LNCaP clone FGC (cell line): Measurements from ENCODE around the gene SNRNP25.

ENCODE experiments used
- DNase-seq: peaks from one replicate; pipeline ENCODE4 v3.0.0-alpha.2; 2011; ENCODE audit warnings: low read depth
- H3K4me3 ChIP-seq: 2 replicates; pipeline ENCODE4 v1.5.1; 2011; ENCODE audit warnings: mild to moderate bottlenecking, low read depth, low read length, control low read depth
- TF ChIP-seq, protein P1 (sequence below): IDR thresholded peaks from 2 replicates; pipeline ENCODE4 v1.5.1; 2012; ENCODE audit warnings: mild to moderate bottlenecking; ENCODE audit not compliant: control insufficient read depth, insufficient read depth; ENCODE audit errors: extremely low read depth

Gene SNRNP25

DNA sequence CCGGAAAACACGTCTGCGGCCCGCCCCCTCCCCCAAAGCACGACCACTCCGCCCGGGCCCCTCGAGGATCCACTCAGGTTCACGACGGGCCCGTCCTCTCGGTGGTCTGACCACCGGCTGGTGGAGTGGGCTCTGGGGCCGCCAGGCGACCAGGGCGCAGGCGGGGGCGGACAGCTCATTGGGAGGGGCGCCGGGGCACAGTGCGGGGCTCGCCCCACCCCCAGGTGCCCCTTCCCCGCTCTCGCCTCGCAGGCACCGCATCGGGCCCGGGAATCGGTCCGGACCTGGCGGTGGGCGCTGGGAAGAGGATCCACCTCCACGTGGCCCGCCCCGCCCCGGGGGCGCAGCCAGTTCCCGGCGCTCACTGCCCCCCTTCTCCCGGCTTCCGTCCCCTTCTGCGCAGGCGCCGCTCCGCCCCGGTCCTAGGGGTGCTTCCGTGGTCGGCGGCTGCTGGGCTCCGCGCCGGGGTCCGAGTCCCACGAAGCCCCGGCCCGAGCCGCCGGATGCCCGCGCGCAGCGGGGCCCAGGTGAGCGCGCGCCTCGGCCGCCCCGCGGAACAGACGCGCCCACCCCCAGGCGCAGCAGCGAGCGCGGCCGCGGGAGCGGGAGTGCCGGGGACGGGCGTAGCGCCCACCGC is 24.3 kb downstream of the SNRNP25 start, which contains the start of gene MPG:
Gene MPG, plus strand, starts transcription at position 419 of the 637 bp plus-strand sequence. Its CDS starts 85 bp downstream, at position 504.
- DNase-seq, result no peak
- TF ChIP-seq, protein P1, sequence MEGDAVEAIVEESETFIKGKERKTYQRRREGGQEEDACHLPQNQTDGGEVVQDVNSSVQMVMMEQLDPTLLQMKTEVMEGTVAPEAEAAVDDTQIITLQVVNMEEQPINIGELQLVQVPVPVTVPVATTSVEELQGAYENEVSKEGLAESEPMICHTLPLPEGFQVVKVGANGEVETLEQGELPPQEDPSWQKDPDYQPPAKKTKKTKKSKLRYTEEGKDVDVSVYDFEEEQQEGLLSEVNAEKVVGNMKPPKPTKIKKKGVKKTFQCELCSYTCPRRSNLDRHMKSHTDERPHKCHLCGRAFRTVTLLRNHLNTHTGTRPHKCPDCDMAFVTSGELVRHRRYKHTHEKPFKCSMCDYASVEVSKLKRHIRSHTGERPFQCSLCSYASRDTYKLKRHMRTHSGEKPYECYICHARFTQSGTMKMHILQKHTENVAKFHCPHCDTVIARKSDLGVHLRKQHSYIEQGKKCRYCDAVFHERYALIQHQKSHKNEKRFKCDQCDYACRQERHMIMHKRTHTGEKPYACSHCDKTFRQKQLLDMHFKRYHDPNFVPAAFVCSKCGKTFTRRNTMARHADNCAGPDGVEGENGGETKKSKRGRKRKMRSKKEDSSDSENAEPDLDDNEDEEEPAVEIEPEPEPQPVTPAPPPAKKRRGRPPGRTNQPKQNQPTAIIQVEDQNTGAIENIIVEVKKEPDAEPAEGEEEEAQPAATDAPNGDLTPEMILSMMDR, result no peak
- peak within 1 kb of the TSS; percentile 74 for H3K4me3 ChIP-seq

DNA sequence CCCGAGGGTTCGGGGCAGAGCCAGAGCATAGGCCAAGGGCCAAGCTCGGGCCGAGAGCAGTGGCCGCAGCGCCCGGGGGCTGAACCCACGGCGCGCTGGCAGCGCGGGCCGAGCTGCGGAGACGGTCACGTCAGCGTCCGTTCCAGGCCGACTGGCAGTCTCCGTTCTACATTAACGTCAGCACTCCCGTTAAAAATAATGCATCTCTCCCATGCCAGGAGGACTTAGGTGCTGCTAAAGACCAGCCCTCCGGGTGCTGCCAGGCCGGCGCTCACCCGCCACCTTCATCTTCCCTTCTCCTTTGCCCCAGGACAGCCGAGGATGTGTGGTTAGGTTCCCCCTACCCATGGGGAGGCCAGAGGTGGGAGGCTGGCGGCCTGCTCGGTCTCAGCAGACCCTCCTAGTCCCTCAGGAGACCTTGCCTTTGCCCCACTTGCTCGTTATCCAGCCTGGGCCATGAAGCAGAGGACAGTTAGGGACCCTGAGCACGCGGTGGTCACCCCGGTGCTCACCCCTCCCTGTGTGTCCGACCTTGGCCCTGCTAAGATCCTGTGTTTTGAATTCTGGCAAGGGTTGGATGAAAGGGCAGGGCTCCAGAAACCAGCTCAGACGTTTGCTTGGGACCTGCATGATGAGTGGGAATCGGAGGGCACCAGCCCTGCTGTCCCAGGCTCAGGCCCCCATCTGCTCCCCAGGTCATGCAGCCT is 25.0 kb downstream of the SNRNP25 start:
- no peak for DNase-seq
- TF ChIP-seq, protein P1, result no peak
- peak overlapping the region; percentile 74 for H3K4me3 ChIP-seq

DNA sequence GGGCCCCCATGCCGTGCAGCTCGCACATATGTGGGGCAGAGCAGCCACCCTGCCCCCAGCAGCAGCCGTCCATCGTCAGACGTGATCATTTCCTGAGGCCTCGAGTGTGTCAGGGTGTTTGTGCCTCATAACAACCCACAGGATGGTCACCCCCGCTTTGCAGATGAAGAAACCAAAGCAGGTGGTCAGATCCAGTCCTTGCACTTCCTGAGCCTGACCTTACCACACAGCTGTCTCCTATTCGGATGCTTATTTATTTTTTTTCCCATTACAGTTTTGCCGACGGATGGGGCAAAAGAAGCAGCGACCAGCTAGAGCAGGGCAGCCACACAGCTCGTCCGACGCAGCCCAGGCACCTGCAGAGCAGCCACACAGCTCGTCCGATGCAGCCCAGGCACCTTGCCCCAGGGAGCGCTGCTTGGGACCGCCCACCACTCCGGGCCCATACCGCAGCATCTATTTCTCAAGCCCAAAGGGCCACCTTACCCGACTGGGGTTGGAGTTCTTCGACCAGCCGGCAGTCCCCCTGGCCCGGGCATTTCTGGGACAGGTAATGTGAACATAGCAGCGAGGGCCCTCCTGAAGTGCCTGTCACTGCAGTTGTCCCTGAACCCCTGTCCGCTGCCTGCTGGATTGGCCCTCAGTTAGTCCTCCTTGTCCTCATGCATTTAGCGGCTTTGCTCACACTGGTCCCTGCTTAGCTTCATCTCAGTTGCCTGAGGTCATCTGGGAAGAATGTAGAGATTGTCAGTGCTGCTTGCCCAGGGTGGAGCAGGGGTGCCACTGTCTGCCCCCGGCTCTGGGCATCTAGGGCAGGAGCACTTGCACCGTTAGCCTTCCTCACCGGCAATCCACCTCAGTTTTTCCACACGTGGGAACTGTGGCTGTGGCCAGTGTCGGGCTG is 25.8 kb downstream of the SNRNP25 start:
- H3K4me3 ChIP-seq, result peak overlapping the region; percentile 74
- DNase-seq, result no peak
- TF ChIP-seq, protein P1, result no peak

DNA sequence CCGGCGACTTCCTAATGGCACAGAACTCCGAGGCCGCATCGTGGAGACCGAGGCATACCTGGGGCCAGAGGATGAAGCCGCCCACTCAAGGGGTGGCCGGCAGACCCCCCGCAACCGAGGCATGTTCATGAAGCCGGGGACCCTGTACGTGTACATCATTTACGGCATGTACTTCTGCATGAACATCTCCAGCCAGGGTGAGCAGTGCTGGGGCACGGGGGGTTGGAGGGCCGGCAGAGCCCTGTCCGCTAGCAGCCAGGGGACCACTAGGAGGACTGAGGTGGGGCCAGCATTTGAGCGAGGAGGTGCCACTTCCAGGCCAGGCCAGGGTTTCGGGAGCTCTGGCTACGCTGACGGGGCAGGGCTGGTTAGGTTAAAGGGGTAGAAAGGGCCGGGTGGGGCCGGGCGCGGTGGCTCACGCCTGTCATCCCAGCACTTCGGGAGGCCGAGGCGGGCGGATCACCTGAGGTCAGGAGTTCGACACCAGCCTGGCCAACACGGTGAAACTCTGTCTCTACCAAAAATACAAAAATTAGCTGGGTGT is 29.5 kb downstream of the SNRNP25 start:
- DNase-seq, result no peak
- TF ChIP-seq, protein P1, result no peak
- no peak overlapping the region for H3K4me3 ChIP-seq

DNA sequence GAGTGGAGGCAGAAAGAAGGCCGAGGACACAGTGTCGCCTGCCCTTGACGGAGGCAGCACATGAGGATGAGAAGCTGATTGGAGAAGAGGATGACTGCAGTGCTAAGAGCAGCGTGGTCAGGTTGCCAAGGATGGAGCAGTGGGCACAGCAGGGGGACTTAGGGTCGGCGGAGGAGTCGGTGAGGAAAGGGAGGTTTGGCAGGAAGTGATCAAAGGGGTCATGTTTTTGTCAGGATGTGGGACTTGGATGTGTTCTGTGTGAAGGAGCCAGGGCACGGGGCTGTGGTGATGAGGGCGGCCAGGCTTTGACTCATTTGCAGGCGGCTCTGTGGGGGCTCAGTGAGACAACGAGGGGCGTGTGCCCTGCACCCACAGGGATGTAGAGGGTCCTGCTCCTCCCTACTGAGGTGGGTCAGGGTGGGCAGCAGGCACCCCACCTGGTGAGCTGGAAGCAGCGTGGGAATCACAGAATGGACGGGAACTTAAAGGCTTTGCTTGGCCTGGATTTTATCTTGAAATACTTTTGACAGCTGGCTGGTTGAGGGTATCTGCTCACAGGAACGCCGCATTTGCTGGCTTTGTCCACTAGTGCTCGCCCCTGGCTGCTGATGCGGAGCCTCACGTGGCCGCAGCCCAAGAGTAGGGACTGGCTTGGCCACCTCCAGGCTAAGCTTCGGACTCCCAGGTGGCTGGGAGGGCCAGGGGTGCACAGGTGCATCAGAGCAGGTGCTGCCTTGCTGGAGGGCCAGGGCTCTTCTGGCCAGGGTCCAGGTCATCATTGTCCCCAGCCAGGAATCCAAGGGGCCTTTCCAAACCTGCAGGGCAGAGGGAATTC is 30.4 kb downstream of the SNRNP25 start:
- no peak for DNase-seq
- TF ChIP-seq, protein P1, result no peak
- no peak overlapping the region for H3K4me3 ChIP-seq

DNA sequence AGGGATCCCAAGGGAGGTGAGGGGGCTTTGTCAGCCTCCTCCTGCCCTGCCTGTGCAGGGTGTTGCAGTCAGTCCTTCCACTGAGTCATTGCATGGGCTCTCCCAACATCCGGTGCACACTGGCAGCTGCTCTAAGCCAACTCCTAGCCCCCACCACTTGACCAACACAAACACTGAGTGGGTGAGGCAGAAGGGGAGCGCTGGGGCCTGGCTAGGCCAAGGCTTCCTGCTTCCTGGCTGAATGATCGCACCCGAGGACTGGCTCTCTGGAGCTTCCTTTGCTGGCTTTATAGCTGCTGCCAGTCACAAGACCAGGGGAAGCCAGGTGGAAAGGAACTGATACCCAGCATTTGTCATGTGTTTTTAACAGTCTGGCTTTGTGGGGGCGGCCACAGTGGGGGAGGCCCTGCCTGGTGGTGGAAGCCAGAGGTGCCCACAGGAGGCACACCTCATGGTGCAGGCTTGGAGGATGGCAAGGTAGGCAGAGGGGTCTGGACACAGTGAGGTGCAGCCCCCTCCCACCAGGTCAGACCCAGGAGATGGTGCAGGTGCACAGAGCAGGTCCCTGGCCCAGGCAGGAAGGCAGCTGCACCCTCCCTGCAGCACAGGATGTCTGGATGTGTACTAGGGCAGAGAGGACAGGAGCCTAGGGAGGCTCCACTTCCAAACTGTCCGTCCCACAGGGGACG is 31.2 kb downstream of the SNRNP25 start:
- no peak for DNase-seq
- H3K4me3 ChIP-seq, result no peak overlapping the region
- TF ChIP-seq, protein P1, result no peak
